Measurements from ENCODE around the gene IL13.

DNA sequence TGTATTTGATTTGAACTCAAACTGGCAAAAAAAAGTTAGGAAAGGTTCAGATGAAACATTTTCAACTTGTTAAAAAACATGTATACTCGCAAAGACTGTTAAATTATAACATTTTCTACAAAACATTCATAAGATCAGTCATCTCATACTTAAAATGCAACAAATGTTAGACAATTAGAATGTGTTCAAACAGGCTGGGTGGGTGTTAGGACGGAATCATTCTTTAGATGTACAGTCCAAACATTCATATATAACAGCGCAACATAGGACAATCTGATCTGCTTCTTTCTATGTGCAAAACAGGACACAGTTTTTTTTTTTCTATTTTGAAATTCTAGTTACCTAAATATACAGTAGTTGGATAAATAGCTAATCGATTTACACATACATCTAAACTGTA is 38.0 kb downstream of the IL13 start:
- TF ChIP-seq, protein P1, sequence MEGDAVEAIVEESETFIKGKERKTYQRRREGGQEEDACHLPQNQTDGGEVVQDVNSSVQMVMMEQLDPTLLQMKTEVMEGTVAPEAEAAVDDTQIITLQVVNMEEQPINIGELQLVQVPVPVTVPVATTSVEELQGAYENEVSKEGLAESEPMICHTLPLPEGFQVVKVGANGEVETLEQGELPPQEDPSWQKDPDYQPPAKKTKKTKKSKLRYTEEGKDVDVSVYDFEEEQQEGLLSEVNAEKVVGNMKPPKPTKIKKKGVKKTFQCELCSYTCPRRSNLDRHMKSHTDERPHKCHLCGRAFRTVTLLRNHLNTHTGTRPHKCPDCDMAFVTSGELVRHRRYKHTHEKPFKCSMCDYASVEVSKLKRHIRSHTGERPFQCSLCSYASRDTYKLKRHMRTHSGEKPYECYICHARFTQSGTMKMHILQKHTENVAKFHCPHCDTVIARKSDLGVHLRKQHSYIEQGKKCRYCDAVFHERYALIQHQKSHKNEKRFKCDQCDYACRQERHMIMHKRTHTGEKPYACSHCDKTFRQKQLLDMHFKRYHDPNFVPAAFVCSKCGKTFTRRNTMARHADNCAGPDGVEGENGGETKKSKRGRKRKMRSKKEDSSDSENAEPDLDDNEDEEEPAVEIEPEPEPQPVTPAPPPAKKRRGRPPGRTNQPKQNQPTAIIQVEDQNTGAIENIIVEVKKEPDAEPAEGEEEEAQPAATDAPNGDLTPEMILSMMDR (IDR thresholded peaks at IDR 0.05), result no peak
- TF ChIP-seq POLR2A (IDR thresholded peaks at IDR 0.05), result no peak
